Neural cell (in vitro differentiated cells): ENCODE data around the gene PCBD2. TPM values are rescaled to one million over a fixed set of nuclear protein-coding genes. Genes with fewer than 3 reads are reported as not detected.
"Not testable (repeated sequence)": the region's sequence is repeated elsewhere in the genome, so short reads cannot be mapped to it uniquely, and the experiment has no call there.

Experiments
- H2AFZ ChIP-seq: fragments of 200-600, 300-800 bp; sonication (generic), shearing (Covaris generic); 2 replicates; pipeline ENCODE4 v1.6.0; 2014; ENCODE audit warnings: low read depth, mild to moderate bottlenecking, antibody characterized with exemption, low read length, moderate library complexity
- H3F3A ChIP-seq: fragments of 200-600 bp; shearing (Covaris generic); 2 replicates; pipeline ENCODE4 v1.6.1; 2016; ENCODE audit warnings: mild to moderate bottlenecking, moderate library complexity, mixed read lengths, antibody characterized with exemption, low read length; ENCODE audit not compliant: insufficient read depth, poor library complexity, severe bottlenecking
- H3K27ac ChIP-seq: fragments of 200-600, 300-800 bp; sonication (generic), shearing (Covaris generic); 2 replicates; pipeline ENCODE4 v1.5.1; 2014; ENCODE audit warnings: mild to moderate bottlenecking, low read length, moderate library complexity
- H3K27me3 ChIP-seq: fragments of 300-800, 200-600 bp; sonication (generic), shearing (Covaris generic); 2 replicates; pipeline ENCODE4 v1.6.0; 2014; ENCODE audit warnings: mild to moderate bottlenecking, low read depth, low read length, moderate library complexity; ENCODE audit not compliant: insufficient read depth
- H3K36me3 ChIP-seq: fragments of 300-800, 200-600 bp; sonication (generic), shearing (Covaris generic); 2 replicates; pipeline ENCODE4 v1.5.1; 2014; ENCODE audit warnings: mild to moderate bottlenecking, antibody characterized with exemption, low read length, moderate library complexity; ENCODE audit not compliant: insufficient read depth
- H3K4me2 ChIP-seq: fragments of 300-800, 200-600 bp; sonication (generic), shearing (Covaris generic); 2 replicates; pipeline ENCODE4 v1.6.0; 2014; ENCODE audit warnings: mild to moderate bottlenecking, low read length
- H3K4me3 ChIP-seq: fragments of 300-800, 200-600 bp; sonication (generic), shearing (Covaris generic); 2 replicates; pipeline ENCODE4 v1.5.1; 2014; ENCODE audit warnings: mild to moderate bottlenecking, low read length, moderate library complexity
- H3K79me2 ChIP-seq: fragments of 200-600 bp; shearing (Covaris generic); replicated peaks from 2 replicates; pipeline ENCODE4 v1.6.0; 2014; ENCODE audit warnings: mild to moderate bottlenecking, low read length, moderate library complexity; ENCODE audit not compliant: insufficient read depth
- H3K9ac ChIP-seq: fragments of 300-800, 200-600 bp; sonication (generic), shearing (Covaris generic); 2 replicates; pipeline ENCODE4 v1.6.1; 2016; ENCODE audit warnings: mild to moderate bottlenecking, low read length, mixed read lengths
- H3K9me2 ChIP-seq: fragments of 200-600 bp; shearing (Covaris generic); 2 replicates; pipeline ENCODE4 v1.6.1; 2016; ENCODE audit warnings: mild to moderate bottlenecking, low read length, mixed read lengths; ENCODE audit not compliant: insufficient read depth
- H3K9me3 ChIP-seq: fragments of 200-600, 300-800 bp; sonication (generic), shearing (Covaris generic); 2 replicates; pipeline ENCODE4 v1.6.1; 2016; ENCODE audit warnings: mild to moderate bottlenecking, mixed run types, low read length, moderate library complexity, mixed read lengths
- H4K20me1 ChIP-seq: fragments of 200-600 bp; shearing (Covaris generic); 2 replicates; pipeline ENCODE4 v1.6.1; 2016; ENCODE audit warnings: mild to moderate bottlenecking, mixed run types; ENCODE audit not compliant: insufficient read depth
- EP300 ChIP-seq: fragments of 450-650 bp; conservative IDR thresholded peaks from 2 replicates; pipeline ENCODE4 v1.6.1; 2014; ENCODE audit warnings: antibody characterized with exemption, mild to moderate bottlenecking, moderate library complexity; ENCODE audit not compliant: poor library complexity, severe bottlenecking
- EZH2 ChIP-seq: fragments of 200-600, 300-800 bp; shearing (Covaris generic), sonication (generic); IDR thresholded peaks from 2 replicates; pipeline ENCODE4 v1.6.1; 2014; ENCODE audit warnings: antibody characterized with exemption, low read length, borderline replicate concordance, mild to moderate bottlenecking; ENCODE audit not compliant: insufficient read depth, poor library complexity, severe bottlenecking
- MXI1 ChIP-seq: fragments of 450-650 bp; conservative IDR thresholded peaks from 2 replicates; pipeline ENCODE4 v1.6.1; 2014; ENCODE audit warnings: antibody characterized with exemption, mild to moderate bottlenecking; ENCODE audit not compliant: poor library complexity, severe bottlenecking
- POLR2AphosphoS5 ChIP-seq: IDR thresholded peaks from 2 replicates; pipeline ENCODE4 v1.6.1; 2012
- RAD21 ChIP-seq: fragments of 450-650 bp; conservative IDR thresholded peaks from 2 replicates; pipeline ENCODE4 v1.6.1; 2014; ENCODE audit warnings: antibody characterized with exemption, mild to moderate bottlenecking, moderate library complexity
- SMC3 ChIP-seq: fragments of 450-650 bp; conservative IDR thresholded peaks from 2 replicates; pipeline ENCODE4 v1.6.1; 2014; ENCODE audit warnings: antibody characterized with exemption, mild to moderate bottlenecking, moderate library complexity; ENCODE audit not compliant: poor library complexity
- TAF1 ChIP-seq: IDR thresholded peaks from 2 replicates; pipeline ENCODE4 v1.6.1; 2012; ENCODE audit warnings: low read depth
- polyA plus RNA-seq: library from polyadenylated mRNA; depleted of rRNA; stranded (reverse); fragments of >200 nt; gene quantifications from 2 replicates; pipeline ENCODE4 v1.2.3, GENCODE V29; 2014
- TF ChIP-seq, protein P1 (sequence below): IDR thresholded peaks from 2 replicates; pipeline ENCODE4 v1.6.1; 2012; ENCODE audit warnings: borderline replicate concordance
- TF ChIP-seq, protein P2 (sequence below): fragments of 450-650 bp; IDR thresholded peaks from 2 replicates; pipeline ENCODE4 v1.5.1; 2014; ENCODE audit warnings: antibody characterized with exemption, mild to moderate bottlenecking, moderate library complexity; ENCODE audit not compliant: poor library complexity, severe bottlenecking

PCBD2 gene
- polyA plus RNA-seq, 1 donor from 2014 or later, result 6.0 TPM

DNA sequence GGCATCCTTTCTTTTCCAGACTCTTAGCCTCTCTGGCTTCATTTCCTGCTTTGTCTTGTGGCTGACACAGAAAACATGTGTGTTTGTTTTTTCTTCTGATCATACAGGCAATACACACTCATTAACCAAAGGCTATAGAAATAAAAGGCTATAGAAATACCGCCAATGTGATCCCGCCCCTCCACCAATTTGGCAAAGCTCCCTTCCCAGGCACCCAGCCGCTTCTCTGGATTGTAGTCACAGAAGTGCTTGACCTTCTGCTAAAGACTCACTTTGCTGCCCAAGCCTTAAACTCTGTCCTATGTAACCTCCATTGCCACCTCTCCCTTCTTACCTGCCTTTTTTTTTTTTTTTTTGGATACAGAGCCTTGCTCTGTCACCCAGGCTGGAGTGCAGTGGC is 25.5 kb upstream of the PCBD2 start:
- no peak for TF ChIP-seq EZH2
- no peak for TF ChIP-seq SMC3
- TF ChIP-seq EP300, result no peak
- no peak for TF ChIP-seq TAF1
- TF ChIP-seq, protein P1, sequence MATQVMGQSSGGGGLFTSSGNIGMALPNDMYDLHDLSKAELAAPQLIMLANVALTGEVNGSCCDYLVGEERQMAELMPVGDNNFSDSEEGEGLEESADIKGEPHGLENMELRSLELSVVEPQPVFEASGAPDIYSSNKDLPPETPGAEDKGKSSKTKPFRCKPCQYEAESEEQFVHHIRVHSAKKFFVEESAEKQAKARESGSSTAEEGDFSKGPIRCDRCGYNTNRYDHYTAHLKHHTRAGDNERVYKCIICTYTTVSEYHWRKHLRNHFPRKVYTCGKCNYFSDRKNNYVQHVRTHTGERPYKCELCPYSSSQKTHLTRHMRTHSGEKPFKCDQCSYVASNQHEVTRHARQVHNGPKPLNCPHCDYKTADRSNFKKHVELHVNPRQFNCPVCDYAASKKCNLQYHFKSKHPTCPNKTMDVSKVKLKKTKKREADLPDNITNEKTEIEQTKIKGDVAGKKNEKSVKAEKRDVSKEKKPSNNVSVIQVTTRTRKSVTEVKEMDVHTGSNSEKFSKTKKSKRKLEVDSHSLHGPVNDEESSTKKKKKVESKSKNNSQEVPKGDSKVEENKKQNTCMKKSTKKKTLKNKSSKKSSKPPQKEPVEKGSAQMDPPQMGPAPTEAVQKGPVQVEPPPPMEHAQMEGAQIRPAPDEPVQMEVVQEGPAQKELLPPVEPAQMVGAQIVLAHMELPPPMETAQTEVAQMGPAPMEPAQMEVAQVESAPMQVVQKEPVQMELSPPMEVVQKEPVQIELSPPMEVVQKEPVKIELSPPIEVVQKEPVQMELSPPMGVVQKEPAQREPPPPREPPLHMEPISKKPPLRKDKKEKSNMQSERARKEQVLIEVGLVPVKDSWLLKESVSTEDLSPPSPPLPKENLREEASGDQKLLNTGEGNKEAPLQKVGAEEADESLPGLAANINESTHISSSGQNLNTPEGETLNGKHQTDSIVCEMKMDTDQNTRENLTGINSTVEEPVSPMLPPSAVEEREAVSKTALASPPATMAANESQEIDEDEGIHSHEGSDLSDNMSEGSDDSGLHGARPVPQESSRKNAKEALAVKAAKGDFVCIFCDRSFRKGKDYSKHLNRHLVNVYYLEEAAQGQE, result no peak
- no peak for TF ChIP-seq POLR2AphosphoS5
- TF ChIP-seq MXI1, result no peak
- TF ChIP-seq RAD21, result no peak
- TF ChIP-seq, protein P2, sequence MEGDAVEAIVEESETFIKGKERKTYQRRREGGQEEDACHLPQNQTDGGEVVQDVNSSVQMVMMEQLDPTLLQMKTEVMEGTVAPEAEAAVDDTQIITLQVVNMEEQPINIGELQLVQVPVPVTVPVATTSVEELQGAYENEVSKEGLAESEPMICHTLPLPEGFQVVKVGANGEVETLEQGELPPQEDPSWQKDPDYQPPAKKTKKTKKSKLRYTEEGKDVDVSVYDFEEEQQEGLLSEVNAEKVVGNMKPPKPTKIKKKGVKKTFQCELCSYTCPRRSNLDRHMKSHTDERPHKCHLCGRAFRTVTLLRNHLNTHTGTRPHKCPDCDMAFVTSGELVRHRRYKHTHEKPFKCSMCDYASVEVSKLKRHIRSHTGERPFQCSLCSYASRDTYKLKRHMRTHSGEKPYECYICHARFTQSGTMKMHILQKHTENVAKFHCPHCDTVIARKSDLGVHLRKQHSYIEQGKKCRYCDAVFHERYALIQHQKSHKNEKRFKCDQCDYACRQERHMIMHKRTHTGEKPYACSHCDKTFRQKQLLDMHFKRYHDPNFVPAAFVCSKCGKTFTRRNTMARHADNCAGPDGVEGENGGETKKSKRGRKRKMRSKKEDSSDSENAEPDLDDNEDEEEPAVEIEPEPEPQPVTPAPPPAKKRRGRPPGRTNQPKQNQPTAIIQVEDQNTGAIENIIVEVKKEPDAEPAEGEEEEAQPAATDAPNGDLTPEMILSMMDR, result no peak
- no peak overlapping the region for H3K27ac ChIP-seq
- H3K9me3 ChIP-seq, result no peaks in the 10 kb centered on the region

GRCh38 chr5:134880937-134881336 is 24.0 kb upstream of the PCBD2 start:
- not testable (repeated sequence) for H3F3A ChIP-seq, H3K4me3 ChIP-seq, H3K9ac ChIP-seq, H2AFZ ChIP-seq, H3K36me3 ChIP-seq, H3K27me3 ChIP-seq, H3K4me2 ChIP-seq, H4K20me1 ChIP-seq, H3K27ac ChIP-seq, H3K9me2 ChIP-seq, H3K9me3 ChIP-seq
- H3K79me2 ChIP-seq, result peaks cover 22% of the 10 kb centered on the region

More for the DNA sequence above, 25.5 kb upstream of the PCBD2 start:
- no peaks in the 10 kb centered on the region for H4K20me1 ChIP-seq
- H3K36me3 ChIP-seq, result no peaks in the 10 kb centered on the region
- H3K79me2 ChIP-seq, result peaks cover 35% of the 10 kb centered on the region
- no peaks in the 10 kb centered on the region for H3K27me3 ChIP-seq
- H3K9ac ChIP-seq, result no peak overlapping the region
- no peak overlapping the region for H2AFZ ChIP-seq
- H3K4me3 ChIP-seq, result no peak overlapping the region
- H3F3A ChIP-seq, result no peaks in the 10 kb centered on the region
- H3K4me2 ChIP-seq, result no peak overlapping the region
- H3K9me2 ChIP-seq, result no peaks in the 10 kb centered on the region

- H3K36me3 ChIP-seq, H3K9me3 ChIP-seq, H2AFZ ChIP-seq, H3K27me3 ChIP-seq, H3F3A ChIP-seq, H3K27ac ChIP-seq, H3K4me2 ChIP-seq, H3K4me3 ChIP-seq, H3K9me2 ChIP-seq, H4K20me1 ChIP-seq, H3K9ac ChIP-seq: not testable (repeated sequence)
- peaks cover 14% of the 10 kb centered on the region for H3K79me2 ChIP-seq
These were observed 23.2 kb upstream of the PCBD2 start for GRCh38 chr5:134881711-134882110.
